MCF 10A (cell line): ENCODE results near the gene LTBP2. TPM values are rescaled to one million over a fixed set of nuclear protein-coding genes. Genes with fewer than 3 reads are reported as not detected.
A peak's percentile ranks its signal among the peaks of the same experiment; 100 is the strongest.

ENCODE experiments used
- BruUV-seq: library from RNA; stranded (reverse); fragments of 400-500 nt; replicated peaks from 2 replicates; lab custom pipeline; 2021; lab: Mats Ljungman, UMichigan
- CTCF ChIA-PET: fragments of 300-600 bp; sonication (Branson Sonifier 250); formaldehyde crosslinking; extraction: SDS; loops from one replicate; lab custom pipeline; 2021; ENCODE audit warnings: antibody characterized with exemption, inconsistent platforms; lab: Yijun Ruan, JAX
- POLR2A ChIA-PET: fragments of 300-600, 350-650 bp; sonication (Branson Sonifier 250); formaldehyde crosslinking; extraction: SDS; loops from one replicate; lab custom pipeline; 2020; ENCODE audit warnings: antibody characterized with exemption, inconsistent platforms; lab: Yijun Ruan, JAX
- DNase-seq: peaks from one replicate; pipeline ENCODE4 v3.0.0-alpha.2; 2018; ENCODE audit not compliant: unreplicated experiment
- H3K27ac Mint-ChIP-seq: one replicate; pipeline ENCODE4 v1.8.0; 2022; ENCODE audit warnings: mild to moderate bottlenecking, low read depth, mixed read lengths; ENCODE audit not compliant: unreplicated experiment
- H3K27me3 Mint-ChIP-seq: one replicate; pipeline ENCODE4 v1.8.0; 2022; ENCODE audit warnings: mixed read lengths; ENCODE audit not compliant: insufficient read depth, unreplicated experiment
- H3K36me3 Mint-ChIP-seq: one replicate; pipeline ENCODE4 v1.8.0; 2022; ENCODE audit warnings: mild to moderate bottlenecking, moderate library complexity, mixed read lengths; ENCODE audit not compliant: insufficient read depth, unreplicated experiment
- H3K4me1 Mint-ChIP-seq: one replicate; pipeline ENCODE4 v1.8.0; 2022; ENCODE audit warnings: mixed read lengths; ENCODE audit not compliant: insufficient read depth, unreplicated experiment
- H3K4me3 Mint-ChIP-seq: one replicate; pipeline ENCODE4 v1.8.0; 2022; ENCODE audit warnings: mild to moderate bottlenecking, moderate library complexity, mixed read lengths; ENCODE audit not compliant: unreplicated experiment
- H3K9me3 Mint-ChIP-seq: one replicate; pipeline ENCODE4 v1.8.0; 2022; ENCODE audit warnings: mixed read lengths; ENCODE audit not compliant: unreplicated experiment
- intact Hi-C: fragments of 100-400 bp; cut with micrococcal nuclease; formaldehyde crosslinking; loops from 2 replicates; pipeline ENCODE4 v1.14.1; 2022
- total RNA-seq: library from RNA; stranded (reverse); gene quantifications from 2 replicates; pipeline ENCODE4 v1.2.3, GENCODE V29; 2022
- TF ChIP-seq, protein P1 (sequence below): fragments of 200-600 bp; IDR thresholded peaks from one replicate; pipeline ENCODE4 v1.8.0; 2022; ENCODE audit warnings: antibody characterized with exemption, mild to moderate bottlenecking; ENCODE audit not compliant: unreplicated experiment

LTBP2 gene
- total RNA-seq, 1 experiment from 2014 or later = 16.8 TPM

DNA sequence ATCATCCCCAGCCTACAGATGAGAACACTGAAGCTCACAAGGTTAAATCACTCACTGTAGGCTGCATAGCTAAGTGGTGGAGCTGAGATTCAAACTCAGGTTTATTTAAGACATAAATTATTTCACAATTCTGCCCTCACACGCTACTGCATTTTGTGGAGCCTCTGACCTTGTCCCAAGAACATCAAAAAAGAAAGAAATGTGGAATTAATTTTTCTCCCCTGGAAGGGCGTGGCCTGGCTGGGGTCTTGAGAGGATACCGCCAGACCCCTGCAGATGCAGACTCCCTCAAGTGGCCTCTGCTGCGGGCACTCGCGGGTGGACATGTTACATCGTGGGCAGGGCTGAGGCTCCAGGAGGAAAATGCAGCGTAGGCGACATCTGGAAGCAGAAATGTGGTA is 40.6 kb downstream of the LTBP2 start:
- peak overlapping the region; percentile 67 for H3K4me3 Mint-ChIP-seq
- peaks cover 10% of the 10 kb centered on the region for H3K36me3 Mint-ChIP-seq
- TF ChIP-seq, protein P1, sequence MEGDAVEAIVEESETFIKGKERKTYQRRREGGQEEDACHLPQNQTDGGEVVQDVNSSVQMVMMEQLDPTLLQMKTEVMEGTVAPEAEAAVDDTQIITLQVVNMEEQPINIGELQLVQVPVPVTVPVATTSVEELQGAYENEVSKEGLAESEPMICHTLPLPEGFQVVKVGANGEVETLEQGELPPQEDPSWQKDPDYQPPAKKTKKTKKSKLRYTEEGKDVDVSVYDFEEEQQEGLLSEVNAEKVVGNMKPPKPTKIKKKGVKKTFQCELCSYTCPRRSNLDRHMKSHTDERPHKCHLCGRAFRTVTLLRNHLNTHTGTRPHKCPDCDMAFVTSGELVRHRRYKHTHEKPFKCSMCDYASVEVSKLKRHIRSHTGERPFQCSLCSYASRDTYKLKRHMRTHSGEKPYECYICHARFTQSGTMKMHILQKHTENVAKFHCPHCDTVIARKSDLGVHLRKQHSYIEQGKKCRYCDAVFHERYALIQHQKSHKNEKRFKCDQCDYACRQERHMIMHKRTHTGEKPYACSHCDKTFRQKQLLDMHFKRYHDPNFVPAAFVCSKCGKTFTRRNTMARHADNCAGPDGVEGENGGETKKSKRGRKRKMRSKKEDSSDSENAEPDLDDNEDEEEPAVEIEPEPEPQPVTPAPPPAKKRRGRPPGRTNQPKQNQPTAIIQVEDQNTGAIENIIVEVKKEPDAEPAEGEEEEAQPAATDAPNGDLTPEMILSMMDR = no peak
- H3K27ac Mint-ChIP-seq = peak overlapping the region; percentile 92
- no peaks in the 10 kb centered on the region for H3K9me3 Mint-ChIP-seq
- BruUV-seq = no TSS peak
- CTCF ChIA-PET = interaction anchor here (0.6 to 3.8 kb wide), 10 partner anchors 8 to 724 kb away, joined by 3 to 20 read pairs (median 3); no protein-coding TSS in a partner anchor
- peaks cover 71% of the 10 kb centered on the region for H3K4me1 Mint-ChIP-seq
- DNase-seq = peak; percentile 58
- intact Hi-C loops = loop anchor here (5.0 to 10.0 kb wide), 2 partner anchors 79 to 683 kb away; partner anchors contain the start of genes ISCA2 and NPC2
- POLR2A ChIA-PET = interaction anchor here (0.6 to 10.5 kb wide), 13 partner anchors 8 to 1142 kb away, joined by 3 to 162 read pairs (median 12); partner anchors contain the start of genes AREL1, FCF1, ISCA2 and NPC2
- H3K27me3 Mint-ChIP-seq = no peaks in the 10 kb centered on the region

DNA sequence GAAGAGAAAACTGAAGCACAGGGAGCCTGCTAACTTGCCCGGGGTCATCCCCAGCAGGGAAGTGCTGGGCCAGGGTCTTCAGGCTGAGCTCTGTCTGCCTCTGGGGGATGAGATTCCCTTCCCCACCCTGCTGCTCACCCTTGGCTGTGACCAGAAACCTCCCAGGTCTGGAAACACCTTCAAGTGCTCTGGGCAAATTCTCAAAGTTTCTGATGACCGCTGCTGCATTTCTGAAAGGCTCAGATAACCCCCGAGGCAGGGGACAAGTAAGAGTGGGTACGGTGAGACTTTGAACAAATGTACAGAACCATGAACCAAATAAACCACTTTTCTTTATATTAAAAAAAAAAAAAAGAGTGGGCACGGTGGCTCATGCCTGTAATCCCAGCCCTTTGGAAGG is 41.3 kb downstream of the LTBP2 start:
- H3K27ac Mint-ChIP-seq = peak overlapping the region; percentile 92
- peaks cover 11% of the 10 kb centered on the region for H3K36me3 Mint-ChIP-seq
- ChIA-PET CTCF (interaction anchor here (0.7 to 2.0 kb wide), 4 partner anchors 7 to 112 kb away, joined by 3 to 9 read pairs (median 4); no protein-coding TSS in a partner anchor), POLR2A (interaction anchor here (0.7 to 10.5 kb wide), 13 partner anchors 12 to 311 kb away, joined by 3 to 162 read pairs (median 6); partner anchors contain the start of genes ISCA2, NPC2 and YLPM1)
- peaks cover 78% of the 10 kb centered on the region for H3K4me1 Mint-ChIP-seq
- TF ChIP-seq, protein P1 = no peak
- no peaks in the 10 kb centered on the region for H3K27me3 Mint-ChIP-seq
- H3K4me3 Mint-ChIP-seq = peak overlapping the region; percentile 68
- BruUV-seq = no TSS peak
- intact Hi-C loops = loop anchor here (5.0 to 10.0 kb wide), 2 partner anchors 78 to 684 kb away; partner anchors contain the start of genes ISCA2 and NPC2
- H3K9me3 Mint-ChIP-seq = no peaks in the 10 kb centered on the region
- peak; percentile 42 for DNase-seq

DNA sequence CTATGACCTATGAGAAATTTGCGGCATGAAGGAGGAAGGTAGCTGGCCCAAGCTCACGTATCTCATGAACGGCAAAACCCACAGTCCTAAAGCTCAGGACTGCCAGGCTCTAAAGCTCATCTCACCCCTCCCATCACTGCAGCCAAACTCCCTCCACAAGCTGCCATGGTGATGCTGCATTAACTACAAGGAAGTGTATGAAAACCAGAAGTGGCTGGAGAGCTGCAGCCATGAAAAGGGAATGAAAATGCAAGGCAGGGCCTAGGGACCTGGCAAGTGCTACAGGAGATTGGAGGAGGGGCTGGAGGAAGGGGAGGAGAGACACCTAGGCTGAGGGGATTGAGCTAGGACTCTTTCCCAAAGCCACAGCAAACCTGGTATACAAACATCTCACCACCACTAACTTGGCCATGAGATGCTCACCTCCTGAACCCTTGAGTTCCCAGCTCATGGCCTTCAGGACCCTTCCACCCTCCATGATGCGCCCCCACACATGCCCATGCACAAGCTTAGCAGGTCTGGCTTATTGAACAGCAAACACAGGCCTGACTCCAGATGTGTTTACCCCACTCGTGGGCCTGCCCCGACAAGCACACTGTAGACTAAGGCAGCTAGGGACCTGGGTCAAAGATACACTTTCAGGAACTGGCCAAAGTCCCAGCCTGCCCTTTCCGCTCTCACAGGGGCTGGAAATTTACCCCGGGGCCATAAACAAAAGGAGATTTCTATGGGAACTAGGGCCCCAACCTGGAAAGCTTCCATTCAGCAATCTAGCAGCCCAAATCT is 42.0 kb downstream of the LTBP2 start:
- no TSS peak for BruUV-seq
- H3K4me1 Mint-ChIP-seq = peaks cover 85% of the 10 kb centered on the region
- peak; percentile 97 for DNase-seq
- TF ChIP-seq, protein P1 = no peak
- no peaks in the 10 kb centered on the region for H3K9me3 Mint-ChIP-seq
- H3K27ac Mint-ChIP-seq = peak overlapping the region; percentile 92
- ChIA-PET CTCF (interaction anchor here (0.9 to 2.0 kb wide), 4 partner anchors 16 to 78 kb away, joined by 3 to 9 read pairs (median 3); no protein-coding TSS in a partner anchor), POLR2A (interaction anchor here (0.6 to 10.5 kb wide), 13 partner anchors 10 to 193 kb away, joined by 3 to 162 read pairs (median 4); partner anchors contain the start of genes ISCA2, NPC2 and YLPM1)
- H3K36me3 Mint-ChIP-seq = peaks cover 11% of the 10 kb centered on the region
- H3K27me3 Mint-ChIP-seq = no peaks in the 10 kb centered on the region
- intact Hi-C loops = loop anchor here (5.0 to 10.0 kb wide), 2 partner anchors 78 to 685 kb away; partner anchors contain the start of genes ISCA2 and NPC2
- peak overlapping the region; percentile 68 for H3K4me3 Mint-ChIP-seq
